Ureter (tissue), 1 donor: ENCODE results near the gene CDK11A. TPM values are rescaled to one million over a fixed set of nuclear protein-coding genes. Genes with fewer than 3 reads are reported as not detected.
"Not testable (repeated sequence)": the region's sequence is repeated elsewhere in the genome, so short reads cannot be mapped to it uniquely, and the experiment has no call there.

Experiments
- DNase-seq: peaks from one replicate; pipeline ENCODE4 v3.0.0-alpha.2; 2020; ENCODE audit warnings: low spot score
- total RNA-seq: library from RNA; stranded (reverse); gene quantifications from one replicate; pipeline ENCODE4 v1.2.4, GENCODE V29; 2023
- donor health status: DM: yes; HTN: yes; CAD: no.

The CDK11A gene
- total RNA-seq, 1 donor from 2014 or later, result 34.0 TPM

DNA sequence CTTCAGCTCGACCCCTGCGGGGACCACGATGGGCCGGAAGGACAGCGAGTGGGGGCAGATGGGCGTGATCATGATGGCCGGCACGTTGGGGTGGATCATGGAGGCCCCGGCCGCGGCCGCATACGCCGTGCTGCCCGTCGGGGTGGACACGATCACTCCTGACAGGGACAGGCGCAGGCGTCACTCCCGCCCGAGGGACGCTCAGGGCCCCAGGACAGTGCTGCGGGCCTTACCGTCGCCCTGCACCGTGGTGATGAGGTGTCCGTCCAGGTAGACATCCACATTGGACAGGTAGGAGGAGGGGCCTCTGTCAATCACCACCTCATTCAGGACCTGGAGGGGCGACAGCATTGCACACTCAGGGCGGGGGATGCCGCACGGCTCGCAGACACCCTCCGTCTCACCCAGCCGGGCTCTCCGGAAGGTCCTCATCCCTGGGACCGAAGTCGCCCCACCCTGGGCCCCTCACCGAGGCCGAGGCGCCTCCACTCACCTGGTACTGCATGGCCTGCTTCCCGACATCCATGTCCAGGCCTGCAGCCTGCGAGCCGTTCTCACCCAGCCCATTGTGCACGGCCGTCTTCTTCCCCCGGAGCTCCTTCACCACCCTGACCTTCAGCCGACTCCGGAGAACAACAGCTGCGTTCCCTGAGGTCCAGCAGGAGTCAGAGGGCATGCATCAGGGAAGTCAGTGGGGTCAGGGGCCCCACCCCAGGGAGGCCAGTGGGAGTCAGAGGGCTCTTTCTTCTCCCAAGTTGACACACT lies 30.1 kb upstream of the CDK11A start:
- no peak for DNase-seq

DNA sequence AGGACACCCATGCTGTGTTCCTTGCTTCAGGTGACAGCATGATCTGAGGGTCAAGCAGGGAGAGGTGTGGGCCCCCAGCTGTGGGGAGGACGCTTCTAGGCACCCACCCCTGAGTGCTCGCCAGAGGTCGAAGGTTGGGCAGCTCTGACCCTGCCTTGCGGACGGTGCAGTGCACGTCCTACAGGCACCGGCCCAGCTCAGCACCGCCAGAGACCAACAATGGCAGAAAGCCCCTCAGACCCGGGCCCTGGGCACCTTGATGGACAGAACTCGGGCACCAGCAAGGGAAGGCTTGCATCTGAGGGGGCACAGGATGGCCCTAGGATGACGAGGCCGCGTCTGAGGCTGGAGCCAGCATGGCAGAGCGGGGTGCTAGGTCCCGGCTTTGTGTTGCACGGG lies 29.4 kb upstream of the CDK11A start:
- DNase-seq, result no peak

DNA sequence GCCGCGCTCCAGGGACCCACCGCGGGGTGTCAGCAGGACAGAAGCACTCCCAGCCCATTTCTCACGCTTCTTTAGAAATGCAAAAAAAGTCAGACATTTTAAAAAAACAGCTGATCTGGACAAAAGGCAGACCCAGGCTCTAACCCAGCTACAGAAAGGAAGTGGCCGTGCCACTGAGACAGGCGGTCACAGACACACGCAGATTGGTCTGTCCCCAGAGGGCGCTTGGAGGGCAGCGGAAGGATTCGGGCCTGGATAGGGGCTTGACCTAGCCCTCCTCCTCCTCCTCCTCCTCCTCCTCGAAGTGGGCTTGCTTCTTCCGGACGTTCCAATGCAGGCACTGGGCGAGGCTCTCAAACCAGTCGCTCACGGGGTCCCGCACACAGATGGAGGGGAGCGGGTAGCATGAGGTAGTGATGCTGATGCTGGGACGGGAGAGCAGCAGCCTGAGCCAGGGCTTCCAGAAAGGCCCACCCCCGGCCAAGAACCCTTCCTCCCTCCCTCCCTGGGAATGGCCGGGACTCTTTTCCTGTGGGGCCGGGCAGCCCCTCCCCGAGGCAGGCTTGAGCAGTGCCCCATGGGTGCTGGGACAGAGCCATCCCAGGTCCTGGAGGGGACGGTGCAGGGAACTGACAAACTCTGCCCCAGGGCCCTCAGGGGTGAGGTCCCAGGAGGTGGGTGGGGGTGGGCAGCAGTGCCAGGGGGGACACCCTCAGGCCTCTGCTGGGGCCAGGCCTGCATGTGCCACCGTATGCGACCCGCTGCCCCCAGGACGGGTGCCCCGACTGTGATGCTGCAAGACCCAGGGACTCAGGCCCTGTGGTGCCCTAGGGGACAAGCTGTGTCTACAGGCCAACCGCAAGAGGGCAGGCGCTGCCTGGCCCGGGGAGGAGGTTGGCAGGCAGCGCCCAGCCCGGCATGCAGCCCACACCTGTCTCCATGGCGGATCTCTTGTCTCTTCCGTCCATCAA lies 28.8 kb upstream of the CDK11A start:
- DNase-seq, result no peak

DNA sequence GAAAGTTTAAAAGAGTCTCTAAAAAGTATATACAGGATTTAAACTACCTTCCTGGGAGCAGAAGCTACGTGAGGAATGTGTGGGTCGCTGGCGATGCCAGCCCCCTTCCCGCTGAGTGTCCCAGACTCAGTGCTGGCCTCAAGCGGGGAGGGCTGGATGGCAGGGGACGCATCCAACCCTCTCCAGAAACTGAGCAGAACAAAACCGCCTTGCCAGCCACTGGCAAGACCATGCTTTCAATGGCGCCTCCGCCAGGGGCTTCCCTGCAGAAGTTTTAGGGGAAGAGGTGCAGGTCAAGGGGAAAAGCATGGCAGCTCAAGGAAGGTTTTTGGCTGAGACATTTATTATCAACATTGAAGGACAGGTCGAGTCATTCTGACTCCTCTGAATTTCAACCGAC lies 28.0 kb upstream of the CDK11A start:
- no peak for DNase-seq

DNA sequence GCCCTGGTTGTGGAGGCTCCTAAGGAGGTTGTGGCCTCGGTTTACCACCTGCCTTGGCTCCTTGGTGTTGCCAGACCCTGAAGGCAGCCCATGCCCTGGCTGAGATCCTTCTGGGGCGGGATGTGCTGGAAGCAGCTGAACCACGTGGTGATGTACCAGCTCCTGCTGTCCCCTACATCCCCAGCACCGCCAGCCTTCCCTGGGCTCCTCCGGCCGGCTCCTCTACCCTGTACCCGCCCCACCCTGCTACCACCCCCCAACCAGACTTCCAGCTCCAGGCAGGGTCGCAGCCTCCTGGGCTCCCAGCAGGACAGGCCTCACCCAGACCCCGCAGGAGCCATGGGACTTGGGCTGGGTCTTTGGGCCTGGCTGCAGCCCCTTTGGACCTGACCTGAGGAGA lies 25.8 kb upstream of the CDK11A start:
- DNase-seq, result not testable (repeated sequence)

DNA sequence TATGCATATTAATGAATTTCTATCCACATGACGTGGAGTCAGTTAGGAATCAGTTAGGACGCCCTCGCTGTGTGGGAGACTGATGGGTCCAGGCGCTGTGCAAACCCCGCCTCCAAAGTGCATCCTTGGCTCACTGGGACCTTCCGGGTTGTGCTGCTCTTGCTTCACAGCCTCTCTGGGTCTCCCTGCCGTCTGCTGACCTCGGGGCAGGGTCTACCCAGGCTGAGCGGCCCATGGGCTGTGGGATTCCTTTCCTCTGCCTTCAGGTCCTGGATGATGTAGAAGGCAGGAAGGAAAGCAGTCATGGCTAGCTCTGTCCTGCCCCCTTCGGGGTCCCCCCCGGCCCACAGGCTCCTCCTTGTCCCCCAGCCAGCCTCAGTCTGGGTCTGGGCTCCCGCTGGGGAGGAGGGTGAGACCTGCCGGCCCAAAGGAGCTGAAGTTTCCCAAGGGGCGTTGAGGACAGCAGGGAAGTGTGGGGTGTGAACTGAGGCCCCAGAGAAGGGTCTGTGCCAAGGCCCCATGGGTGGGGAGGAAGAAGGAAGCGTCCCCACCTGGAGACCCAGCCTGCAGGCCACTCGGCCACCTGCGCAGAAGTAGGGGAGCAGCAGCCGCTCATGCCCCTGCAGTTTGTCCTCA lies 24.6 kb upstream of the CDK11A start:
- no peak for DNase-seq

DNA sequence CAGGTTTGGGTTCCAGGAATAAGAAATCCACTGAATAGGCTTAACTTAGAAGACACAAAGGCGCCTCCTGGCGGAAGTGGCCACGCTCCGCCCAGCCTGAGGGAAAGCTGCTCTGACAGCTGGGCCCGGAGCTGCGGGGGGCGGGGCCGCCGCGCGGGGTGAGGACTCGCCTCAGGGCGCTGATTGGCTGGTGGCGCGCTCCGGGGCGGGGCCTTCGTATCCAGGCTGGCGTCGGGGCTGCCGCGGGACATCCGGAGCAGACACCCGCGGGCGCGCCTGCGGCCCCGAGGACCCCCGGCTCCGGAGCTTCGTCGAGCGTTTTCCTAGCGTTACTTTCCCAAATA lies 22.4 kb upstream of the CDK11A start:
- DNase-seq, result not testable (repeated sequence)

DNA sequence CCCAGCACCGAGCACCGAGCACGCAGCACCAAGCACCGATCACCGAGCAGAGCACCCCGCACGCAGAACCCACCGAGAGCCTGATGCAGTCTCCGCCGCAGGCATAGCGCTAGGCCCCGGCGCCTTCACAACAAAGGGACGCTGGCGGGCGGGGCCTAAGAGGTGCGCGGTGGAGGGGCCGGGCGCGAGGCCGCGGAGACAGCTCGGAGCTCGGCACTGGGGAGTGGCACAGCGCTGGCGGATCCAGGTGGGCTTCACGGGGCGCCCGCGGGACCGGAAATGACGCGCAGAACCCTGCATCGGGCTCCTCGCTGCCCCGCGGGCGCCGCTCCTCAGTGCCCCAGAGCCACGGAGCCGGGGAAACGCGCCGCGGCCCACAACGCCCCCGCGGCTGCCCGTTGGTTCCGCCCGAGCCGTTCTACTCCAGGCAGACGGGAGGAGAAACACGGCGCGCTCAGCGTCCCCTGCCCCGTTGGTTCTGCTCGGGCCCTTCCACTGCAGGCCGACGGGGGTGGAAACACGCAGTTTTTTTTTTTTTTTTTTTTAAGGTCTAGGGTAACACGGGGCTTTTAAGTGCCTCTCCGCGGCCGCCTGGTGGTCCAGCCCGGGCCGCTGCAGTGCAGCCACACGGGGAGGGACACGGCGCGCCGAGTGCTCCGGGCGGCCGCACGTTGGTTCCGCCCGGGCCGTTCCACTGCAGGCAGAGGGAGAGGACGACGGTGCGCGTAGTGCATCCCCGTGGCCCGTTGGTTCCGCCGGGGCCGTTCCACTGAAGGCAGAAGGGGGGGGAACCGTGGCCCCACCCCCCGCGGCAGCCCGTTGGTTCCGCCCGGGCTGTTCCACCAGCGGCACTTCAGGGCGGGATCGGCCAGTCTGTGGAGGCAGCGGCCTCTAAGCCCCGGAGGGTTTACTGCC lies 21.8 kb upstream of the CDK11A start:
- peak; percentile 79 for DNase-seq

DNA sequence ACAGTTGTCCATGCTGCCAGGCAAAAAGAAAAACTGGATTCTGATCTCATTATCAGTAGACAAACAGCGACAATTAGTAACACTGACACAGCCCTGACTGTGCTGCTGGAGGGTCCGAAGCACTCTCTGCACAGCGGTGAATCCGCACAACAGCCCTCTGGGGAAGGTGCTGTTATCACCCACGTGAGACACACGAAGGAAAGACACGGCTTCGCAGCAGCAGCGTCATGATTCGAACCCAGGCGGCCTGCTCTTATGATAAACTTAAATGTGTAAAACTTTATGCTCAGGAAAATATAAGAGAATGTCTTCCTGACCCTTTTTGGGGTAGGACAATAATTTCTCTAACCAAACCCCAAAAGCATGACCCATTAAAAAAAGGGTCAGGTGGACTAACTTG lies 18.4 kb upstream of the CDK11A start:
- not testable (repeated sequence) for DNase-seq

DNA sequence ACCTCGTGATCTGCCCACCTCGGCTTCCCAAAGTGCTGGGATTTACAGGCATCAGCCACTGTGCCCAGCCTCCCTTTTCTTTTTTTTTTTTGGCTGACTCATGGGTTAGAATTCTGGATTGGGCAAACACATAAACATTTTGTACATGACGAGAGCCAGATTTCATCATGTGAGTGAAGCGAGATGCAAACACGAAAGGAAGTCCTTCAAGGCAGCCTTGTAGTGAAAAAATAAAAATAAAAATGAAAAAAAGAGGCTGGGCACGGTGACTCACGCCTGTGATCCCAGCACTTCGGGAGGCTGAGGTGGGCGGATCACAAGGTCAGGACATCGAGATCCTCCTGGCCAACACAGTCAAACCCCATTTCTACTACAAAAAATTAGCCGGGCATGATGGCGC lies 16.9 kb upstream of the CDK11A start:
- not testable (repeated sequence) for DNase-seq

DNA sequence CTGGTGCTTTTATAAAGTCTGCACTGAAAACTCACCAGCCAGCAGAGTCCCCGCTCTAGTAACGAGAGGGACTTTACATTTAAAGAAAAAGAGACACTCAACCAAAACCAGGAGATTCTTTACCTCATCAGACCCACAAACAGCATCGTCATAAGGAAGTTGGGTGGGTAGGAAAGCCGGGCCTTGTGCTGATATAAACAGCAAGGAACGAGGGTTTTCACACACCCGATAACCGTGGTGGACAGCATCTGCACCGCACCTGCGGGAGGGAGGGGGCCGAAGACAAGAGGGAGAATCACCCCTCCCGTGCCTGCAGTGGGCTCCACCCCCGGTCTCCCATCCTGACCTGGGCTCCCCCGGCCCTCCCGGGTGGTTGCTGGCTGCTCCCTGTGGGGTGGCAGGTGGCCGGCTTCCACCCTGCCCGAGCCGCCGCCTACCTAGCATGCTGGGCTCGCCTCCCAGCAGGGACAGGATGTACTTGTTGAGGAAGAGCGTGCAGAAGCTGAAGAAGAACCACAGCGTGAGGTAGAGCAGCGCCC lies 14.7 kb upstream of the CDK11A start:
- DNase-seq, result not testable (repeated sequence)

DNA sequence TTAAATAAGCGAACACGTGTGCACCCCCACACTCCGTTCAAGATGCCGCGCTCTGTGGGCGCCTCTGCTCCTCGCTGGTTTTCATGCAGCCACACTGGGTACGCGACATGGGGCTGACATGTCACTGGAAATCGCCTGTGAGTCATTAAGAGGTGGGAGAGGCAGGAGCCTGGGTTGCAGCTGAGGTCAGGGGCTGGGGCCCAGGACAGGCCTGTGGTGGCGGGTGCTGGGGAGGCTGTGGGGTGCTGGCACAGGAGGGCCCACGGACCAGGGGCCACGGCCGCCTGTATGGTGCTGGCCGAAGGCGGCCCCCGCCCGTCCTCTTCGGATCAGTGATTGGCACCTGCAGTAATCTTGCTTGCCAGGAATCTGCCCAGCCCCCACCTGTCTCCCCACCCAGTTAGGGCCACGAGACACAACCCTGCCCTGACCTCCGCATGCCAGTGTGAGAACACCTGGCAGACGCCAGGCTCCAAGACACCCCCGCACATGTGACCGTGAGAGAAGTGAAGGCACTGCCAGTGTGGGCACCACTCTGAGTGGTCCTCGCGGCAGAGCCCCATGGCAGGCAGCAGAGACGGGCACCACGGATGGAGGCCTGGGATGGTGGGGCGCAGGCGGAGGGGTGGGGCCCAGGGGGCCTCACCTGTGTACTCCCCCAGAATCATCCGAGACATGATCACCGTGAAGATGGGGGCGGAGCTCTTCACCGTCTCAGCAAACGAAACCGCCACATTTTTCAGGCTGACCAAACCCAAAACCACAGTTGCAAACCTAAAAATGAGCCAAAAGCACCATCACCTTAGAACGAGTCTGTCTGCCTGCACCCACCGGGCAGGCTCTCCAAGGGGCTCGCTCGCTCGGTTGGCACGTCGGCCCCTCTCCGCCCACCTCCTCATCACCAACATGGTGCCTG lies 13.8 kb upstream of the CDK11A start:
- DNase-seq, result not testable (repeated sequence)

DNA sequence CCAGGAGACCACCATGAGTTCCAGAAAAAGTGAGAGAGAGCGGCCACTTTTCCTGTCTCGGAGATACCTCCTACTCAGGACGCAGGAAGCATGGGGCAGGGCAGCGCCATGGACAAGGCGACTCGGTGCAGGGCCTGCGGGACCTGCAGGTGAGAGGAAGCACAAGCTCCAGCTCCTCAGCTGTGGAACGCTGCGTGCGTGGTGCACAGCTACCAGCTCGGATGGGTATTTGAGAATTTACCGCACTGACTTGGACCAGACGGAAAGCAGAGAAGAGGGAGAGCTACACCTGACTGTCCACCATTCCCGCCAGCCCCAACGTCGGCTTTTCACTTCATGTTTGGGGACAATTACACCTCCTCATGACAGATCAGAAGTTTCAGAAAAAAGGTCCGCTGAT lies 8.2 kb upstream of the CDK11A start:
- DNase-seq, result no peak

DNA sequence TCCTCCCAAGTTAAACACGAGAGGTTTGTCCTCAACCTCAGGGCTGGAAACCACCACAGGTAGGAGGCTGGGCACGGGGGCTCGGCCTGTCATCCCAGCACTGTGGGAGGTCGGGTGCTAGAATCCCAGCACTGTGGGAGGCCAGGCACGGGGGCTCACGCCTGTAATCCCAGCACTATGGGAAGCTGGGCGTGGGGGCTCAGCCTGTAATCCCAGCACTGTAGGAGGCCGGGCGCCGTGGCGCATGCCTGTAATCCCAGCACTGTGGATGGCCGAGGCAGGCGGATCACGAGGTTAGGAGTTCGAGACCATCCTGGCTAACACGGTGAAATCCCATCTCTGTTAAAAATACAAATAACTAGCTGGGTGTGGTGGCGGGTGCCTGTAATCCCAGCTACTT lies 6.7 kb upstream of the CDK11A start:
- no peak for DNase-seq

DNA sequence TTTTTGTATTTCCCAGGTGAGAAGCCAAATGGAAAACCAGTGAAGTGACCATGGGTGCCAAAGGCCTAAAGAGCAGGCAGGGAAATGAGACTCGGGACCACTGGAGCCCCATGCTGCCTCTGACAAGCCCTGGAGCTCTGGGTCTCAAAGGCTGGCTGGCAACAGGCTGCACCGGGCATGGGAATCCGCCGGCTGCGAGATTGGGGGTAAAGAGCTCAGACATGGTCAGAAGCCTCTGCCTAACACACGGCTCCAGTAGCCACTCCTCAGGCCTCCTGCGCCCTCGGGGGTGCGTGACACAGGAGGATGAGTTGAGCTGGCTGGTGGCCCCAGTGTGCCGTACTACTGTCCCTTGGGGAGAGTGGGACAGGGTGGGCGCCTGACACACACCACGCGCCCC lies 6.1 kb upstream of the CDK11A start:
- not testable (repeated sequence) for DNase-seq

DNA sequence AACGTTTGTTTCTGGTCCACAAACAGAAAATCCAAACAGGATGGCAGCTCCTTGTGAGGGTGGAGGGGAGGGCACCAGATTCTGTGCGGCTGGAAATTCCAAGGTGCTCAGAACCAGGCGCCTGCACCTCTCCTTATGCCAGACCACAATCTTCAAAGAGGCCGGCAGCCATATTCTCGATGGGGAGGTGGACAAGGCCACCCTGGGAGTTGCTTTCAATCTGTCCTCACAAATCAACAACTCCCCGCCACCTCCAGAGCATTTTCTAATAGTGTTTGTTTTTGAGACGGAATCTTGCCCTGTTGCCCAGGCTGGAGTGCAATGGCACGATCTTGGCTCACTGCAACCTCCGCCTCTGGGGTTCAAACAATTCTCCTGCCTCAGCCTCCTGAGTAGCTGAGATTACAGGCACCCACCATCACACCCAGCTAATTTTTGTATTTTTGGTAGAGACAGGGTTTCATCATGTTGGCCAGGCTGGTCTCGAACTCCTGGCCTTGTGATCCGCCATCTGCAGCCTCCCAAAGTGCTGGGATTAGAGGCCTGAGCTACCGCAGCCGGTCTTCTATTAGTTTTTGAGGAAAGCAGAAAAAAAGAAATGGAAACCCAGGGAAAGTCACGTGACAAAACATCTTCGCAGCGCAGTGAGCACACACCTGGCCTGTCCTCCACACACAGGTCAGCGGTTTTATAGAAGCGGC lies 5.1 kb upstream of the CDK11A start:
- not testable (repeated sequence) for DNase-seq

DNA sequence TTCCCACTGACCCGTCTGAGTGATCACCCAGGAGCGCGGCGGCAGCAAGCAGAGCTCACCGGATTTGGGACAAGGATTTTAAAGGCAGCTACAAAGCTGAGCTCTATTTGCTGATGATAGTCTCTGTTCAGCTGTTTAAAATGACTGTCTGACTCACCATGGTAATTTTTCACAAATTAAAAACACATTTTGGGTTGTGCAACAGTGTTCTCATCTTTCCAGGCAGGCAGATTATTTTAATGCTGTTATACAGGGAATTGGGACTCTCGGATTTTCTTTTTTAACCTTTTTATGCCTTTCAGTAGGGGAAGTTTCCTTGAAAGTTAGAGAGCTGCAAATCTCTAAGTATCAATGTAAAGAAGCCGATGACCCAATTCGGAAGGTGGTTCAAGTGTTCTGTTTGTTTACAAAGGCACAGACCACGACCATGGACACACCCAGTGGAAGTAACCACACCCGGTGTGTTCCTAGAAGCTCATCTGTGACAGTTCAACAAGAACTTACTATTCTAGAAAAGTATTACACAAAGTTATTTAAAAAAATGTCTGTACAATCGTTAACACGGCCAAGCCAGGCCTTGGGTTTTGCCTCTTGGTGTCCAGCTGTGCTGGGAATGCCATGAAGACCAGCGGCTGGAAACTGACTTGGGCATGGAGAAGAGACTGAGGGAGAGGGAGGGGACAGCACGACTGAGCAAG lies 4.3 kb upstream of the CDK11A start:
- not testable (repeated sequence) for DNase-seq

DNA sequence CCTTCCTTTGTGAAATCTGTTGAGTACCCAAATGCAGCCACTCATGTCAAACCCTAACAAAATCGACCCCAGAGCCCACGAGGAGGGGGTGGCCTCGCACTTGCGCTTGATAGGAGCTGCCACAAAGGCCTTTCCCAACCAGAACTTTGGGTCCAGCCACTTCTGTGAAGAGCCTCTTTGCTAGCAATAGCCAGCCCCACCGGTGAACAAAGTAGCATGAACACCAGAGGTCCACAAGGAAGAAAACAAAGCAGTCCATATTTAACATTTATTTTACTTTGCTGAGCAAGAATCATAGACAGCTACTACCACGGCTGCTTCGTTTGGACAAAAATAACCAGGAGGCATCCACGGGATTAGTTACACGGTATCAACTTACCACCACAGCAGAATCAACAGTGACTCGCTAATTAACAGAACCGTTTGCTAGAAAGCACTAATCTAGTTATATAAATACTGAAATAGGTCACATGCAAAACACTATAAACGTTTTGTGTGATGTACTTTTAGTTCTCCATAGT lies 3.0 kb upstream of the CDK11A start:
- not testable (repeated sequence) for DNase-seq
